Stimulated activated CD8-positive, alpha-beta memory T cell treated with anti-CD3 and anti-CD28 coated beads, Interleukin-7, amount 100 ng/mL, for 4 hours (primary cell): Measurements from ENCODE around the gene ZNF346.
"Not testable (repeated sequence)": the region's sequence is repeated elsewhere in the genome, so short reads cannot be mapped to it uniquely, and the experiment has no call there.

Experiments used
- DNase-seq, 2 donors: peaks; one replicate each; pipeline ENCODE4 v3.0.0-alpha.2; 2020; ENCODE audit warnings: low read depth in 2 of 2

The ZNF346 gene, protein sequence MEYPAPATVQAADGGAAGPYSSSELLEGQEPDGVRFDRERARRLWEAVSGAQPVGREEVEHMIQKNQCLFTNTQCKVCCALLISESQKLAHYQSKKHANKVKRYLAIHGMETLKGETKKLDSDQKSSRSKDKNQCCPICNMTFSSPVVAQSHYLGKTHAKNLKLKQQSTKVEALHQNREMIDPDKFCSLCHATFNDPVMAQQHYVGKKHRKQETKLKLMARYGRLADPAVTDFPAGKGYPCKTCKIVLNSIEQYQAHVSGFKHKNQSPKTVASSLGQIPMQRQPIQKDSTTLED

GRCh38 chr5:177022386-177023302 is at the start of gene ZNF346:
Gene ZNF346 (plus strand): TSS chr5:177022696. CDS start chr5:177022739, 43 bp downstream.
- DNase-seq = peak; percentile 81 to 86

GRCh38 chr5:176979669-176980068 is 42.8 kb upstream of the ZNF346 start:
- no peak for DNase-seq

DNA sequence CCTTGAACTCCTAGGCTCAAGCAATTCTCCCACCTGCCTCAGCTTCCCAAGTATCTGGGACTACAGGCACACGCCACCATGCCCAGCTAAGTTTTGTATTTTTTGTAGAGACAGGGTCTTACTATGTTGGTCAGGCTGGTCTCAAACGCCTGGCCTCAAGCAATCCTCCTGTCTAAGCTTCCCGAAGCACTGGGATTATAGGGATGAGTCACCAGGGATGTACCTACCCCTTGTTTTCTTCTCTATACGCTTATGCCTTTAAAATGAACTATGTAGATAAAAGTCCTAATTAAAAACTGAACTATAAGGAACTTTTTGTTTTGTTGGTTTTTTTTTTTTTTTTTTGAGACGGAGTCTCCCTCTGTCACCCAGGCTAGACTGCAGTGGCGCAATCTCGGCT is 41.7 kb upstream of the ZNF346 start:
- DNase-seq = no peak

DNA sequence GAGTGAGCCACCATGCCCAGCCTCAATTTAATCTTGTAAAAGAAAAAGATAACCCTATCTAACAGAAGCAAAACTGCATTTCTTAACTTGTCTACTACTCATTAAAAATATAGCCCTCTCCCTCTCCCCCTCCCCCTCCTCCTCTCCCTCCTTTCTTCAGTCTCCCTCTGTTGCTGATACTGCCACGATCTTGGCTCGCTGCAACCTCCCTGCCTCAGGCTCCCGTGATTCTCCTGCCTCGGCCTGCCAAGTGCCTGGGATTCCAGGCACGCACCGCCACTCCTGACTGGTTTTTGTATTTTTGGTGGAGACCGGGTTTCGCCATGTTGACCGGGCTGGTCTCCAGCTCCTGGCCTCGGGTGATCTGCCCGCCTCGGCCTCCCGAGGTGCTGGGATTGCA is 39.4 kb upstream of the ZNF346 start:
- not testable (repeated sequence) for DNase-seq

DNA sequence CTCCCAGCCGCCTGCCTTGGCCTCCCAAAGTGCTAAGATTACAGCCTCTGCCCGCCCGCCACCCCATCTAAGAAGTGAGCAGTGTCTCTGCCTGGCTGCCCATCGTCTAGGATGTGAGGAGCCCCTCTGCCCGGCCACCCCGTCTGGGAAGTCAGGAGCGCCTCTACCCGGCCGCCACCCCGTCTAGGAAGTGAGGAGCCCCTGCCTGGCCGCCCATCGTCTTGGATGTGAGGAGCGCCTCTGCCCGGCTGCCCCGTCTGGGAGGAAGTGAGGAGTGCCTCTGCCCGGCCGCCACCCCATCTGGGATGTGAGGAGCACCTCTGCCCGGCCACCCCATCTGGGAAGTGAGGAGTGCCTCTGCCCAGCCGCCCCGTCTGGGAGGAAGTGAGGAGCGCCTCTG is 38.9 kb upstream of the ZNF346 start:
- not testable (repeated sequence) for DNase-seq

- not testable (repeated sequence) for DNase-seq
Measured at GRCh38 chr5:176984176-176984575, 38.3 kb upstream of the ZNF346 start.

- no peak for DNase-seq
Measured at GRCh38 chr5:176985516-176985915, 37.0 kb upstream of the ZNF346 start.

- DNase-seq = no peak
Measured at GRCh38 chr5:176986280-176986679, 36.2 kb upstream of the ZNF346 start.

- no peak for DNase-seq
Measured at GRCh38 chr5:176987583-176987982, 34.9 kb upstream of the ZNF346 start.

DNA sequence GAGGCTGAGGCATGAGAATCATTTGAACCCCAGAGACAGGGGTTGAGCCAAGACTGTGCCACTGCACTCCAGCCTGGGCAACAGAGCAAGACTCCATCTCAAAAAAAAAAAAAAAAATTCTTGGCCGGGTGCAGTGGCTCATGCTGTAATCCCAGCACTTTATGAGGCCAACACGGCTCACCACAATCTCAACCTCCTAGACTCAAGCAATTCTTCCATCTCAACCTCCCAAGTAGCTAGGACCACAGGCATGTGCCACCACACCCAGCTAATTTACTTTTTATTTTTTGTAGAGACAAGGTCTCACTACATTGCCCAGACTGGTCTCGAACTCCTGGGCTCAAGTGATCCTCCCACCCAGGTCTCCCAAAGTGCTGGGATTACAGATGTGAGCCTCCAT is 29.4 kb upstream of the ZNF346 start:
- not testable (repeated sequence) for DNase-seq

DNA sequence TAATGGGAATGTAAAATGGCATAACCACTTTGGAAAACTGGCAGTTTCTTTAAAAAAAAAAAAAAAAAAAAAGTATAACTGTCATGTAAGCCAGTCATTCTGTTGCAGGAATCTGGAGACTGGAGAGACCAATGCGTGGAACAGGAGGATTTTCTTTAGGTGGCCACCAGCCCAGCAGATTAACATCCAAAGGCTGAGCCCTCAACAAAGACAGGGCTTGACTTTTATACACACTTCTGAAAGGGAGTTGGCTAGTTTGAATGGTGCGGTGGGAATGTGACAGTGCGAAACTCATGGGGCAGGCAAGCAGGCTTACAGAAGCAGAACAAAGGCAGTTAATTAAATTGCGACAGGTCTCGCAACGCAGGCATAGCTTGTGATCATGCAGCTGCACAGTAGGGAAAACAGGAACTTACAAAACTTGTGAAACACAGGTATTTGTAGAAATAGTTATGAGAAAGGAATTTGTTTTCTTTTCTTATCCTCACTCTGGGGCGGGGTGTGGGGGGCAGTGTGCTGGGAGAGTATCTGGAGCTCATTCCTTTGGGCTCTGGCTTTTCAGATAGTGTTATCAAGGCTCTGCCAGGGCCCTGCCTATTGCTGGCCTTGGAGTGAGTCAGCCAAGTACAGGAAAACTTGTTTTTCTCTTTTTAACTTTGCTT is 27.9 kb upstream of the ZNF346 start:
- no peak for DNase-seq

GRCh38 chr5:176995122-176995490 is 27.4 kb upstream of the ZNF346 start:
- no peak for DNase-seq

DNA sequence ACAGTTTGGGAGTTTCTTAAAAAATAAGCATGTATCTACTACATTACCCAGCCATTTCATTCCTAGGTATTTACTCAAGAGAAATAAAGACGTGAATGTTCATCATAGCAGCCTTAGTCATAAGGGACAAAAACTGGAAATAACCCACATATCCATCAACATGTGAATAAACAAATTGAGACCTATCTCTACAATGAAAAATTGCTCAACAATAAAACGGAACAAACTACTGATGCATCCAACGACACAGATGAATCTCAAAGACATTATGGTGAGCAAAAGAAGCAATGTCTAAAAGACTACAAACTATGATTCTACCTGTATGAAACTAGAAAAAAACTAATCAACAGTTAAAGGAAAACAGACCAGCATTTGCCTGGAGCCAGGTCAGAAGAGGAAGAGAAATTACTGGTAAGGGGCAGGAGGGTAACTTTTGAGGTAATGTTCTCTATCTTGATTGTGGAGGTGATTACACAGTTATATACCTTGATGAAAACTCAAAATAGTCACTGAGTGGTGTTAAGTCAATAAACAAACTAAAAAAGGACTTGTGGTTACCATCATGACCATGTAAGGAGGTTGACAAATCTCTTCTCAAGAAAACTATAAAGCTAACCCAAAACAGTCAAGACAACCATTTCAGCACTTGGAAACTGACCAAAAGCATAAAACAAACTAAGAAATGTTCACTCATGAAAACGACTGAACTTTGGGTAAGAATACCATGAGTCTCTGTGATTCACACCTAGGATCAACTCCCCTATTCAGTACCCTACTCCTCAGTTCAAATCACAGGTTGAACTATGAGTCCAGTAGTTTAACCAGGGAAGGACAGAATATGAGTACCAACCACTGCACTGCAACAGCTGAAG is 26.4 kb upstream of the ZNF346 start:
- DNase-seq = no peak

- no peak for DNase-seq
Measured at GRCh38 chr5:176996780-176997179, 25.7 kb upstream of the ZNF346 start.

GRCh38 chr5:176998828-176999227 is 23.7 kb upstream of the ZNF346 start:
- no peak for DNase-seq

DNA sequence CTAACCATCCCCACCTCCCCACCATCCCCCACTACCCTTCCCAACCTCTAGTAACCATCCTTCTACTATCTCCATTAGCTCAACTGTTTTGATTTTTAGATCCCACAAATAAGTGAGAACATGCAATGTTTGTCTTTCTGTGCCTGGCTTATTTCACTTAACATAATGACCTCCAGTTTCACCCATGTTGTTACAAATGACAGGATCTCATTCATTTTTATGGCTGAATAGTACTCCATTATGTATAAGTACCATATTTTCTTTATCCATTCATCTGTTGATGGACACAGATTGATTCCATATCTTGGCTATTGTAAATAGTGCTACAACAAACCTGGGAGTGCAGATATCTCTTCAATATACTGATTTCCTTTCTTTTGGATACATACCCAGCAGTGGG is 23.0 kb upstream of the ZNF346 start:
- DNase-seq = not testable (repeated sequence)

DNA sequence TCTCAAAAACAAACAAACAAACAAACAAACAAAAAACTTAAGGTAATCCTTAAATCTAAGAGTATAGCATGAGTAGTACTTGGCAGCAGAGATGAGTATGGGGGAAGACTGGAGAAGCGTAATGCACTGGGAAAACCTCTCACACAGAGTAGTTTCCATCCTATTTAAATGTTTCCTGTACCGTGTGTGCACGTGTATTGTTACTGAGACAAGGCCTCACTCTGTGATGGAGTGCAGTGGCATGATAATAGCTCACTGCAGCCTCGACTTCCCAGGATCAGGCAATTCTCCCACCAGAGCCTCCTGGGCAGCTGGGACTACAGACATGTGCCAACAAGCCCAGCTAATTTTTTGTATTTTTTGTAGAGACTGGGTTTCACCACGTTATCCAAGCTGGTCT is 18.8 kb upstream of the ZNF346 start:
- DNase-seq = no peak

GRCh38 chr5:177004961-177005360 is 17.5 kb upstream of the ZNF346 start:
- no peak for DNase-seq

DNA sequence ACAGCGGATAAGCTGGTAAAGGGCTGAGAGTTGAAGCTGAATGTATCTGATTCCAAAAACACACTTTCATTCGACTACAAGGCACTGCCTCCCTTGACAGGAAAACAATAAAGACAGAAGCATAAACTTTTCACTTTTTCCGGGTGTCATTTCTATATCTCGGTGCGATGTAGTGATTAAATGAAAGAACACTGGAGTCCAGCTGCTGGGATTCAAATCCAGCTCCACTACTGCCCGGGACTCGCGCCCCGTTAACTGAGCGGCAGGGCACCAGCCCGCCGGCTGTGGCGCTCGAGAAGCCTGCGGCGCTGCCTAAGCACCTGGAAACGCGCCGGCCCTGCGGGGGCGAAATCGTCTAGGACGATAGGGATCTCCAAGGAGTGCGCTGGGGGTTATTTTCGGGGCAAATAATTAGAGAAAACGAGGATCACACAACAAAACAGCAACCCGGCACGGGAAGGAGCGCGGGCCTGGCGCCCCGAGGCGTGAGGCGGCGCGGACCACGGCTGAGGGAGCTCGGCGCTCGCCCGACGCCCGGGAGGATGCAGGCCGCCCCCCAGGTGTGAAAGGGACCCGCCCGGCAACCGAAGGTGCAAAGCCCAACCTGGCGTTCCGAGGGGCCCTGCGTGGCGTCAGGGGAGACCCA is 16.8 kb upstream of the ZNF346 start:
- peak; percentile 51 to 52 for DNase-seq

DNA sequence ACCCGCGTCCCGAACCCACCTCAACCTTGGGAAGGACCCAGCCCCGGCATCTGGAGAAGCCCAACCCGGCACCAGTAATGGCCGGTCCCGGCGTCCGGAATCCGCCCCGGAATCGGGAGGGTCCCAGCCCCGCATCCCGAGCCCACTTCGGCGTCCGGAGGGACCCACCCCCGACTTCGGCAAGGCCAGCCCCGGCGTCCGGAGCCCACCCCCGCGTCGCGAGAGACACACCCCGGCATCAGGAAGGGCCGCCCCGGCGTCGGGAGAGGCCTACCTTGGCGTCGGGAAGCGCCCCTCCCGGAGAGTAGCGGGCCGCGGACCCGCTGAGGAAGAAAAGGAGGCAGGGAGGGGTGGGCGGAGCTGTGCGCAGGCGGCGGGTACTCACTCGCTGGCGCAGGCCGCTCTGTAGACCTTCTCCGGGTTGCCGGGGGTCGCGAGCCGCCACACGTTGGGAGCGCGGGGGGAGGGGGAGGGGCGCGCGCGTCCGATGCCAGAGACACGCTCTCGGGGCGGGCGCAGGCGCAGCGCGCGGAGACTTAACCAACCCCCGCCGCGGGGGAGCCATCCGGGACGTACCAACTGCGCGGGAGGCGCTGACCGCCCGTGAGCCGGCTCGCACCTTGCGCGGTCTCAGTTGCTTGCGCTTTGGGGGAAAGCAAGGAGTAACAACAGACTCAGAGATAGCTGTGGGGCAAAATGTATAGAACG is 16.1 kb upstream of the ZNF346 start, which contains the start of gene UIMC1:
TSS of gene UIMC1 (minus strand) at position 515 of the 708 bp plus-strand sequence. CDS start 24,164 bp downstream, outside the sequence.
- peak; percentile 82 to 89 for DNase-seq
